ENCODE data around the gene RFXANK. TPM values are rescaled to one million over a fixed set of nuclear protein-coding genes. Genes with fewer than 3 reads are reported as not detected.
"Not testable (repeated sequence)": the region's sequence is repeated elsewhere in the genome, so short reads cannot be mapped to it uniquely, and the experiment has no call there.

The RFXANK gene, protein sequence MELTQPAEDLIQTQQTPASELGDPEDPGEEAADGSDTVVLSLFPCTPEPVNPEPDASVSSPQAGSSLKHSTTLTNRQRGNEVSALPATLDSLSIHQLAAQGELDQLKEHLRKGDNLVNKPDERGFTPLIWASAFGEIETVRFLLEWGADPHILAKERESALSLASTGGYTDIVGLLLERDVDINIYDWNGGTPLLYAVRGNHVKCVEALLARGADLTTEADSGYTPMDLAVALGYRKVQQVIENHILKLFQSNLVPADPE
- 100 to 1,000 TPM in 1 of 2 experiments, 10 to 100 TPM in 1; 82.5 to 104 TPM for total RNA-seq

DNA sequence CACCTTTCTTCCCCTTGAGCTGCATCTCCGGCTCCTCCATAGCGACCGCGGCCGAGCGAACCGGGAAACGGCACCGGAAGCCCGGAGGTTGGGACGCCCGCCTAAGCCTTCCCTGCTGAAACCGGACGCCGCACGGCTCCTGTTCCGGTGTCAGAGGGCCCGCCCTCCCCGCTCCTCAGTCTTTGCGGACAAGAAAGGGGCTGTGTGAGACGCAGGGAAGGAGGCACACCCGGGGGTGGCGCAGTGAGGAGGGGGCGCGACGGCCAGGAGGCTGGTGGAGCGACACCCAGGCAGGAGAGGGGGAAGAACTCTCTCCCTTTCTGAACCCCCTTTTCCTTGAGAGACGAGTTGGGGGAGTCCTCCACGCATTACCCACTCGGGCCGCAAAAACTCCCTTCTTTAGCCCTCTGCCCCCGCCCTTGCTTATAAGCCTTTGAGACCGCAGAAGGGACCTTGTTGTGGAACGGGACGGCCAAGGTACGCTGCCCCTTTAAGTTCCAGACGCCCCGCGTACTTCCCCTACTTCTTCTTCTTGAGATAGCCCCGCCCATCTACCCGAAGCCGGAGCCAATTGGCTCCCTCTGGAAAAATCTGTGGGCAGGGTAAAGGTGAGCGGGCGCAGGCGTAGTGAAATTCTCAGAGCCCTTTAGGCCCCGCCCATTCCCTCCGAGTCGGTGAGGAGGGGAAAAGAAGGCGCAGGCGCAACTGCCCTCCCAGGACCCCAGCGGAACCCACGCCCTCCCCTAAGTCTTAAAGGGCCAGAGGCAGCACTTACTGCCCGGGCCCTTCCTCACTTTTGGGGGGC, at the start of gene RFXANK, which contains the start of gene BORCS8:
TSS of gene RFXANK (plus strand) at position 181 of the 805 bp plus-strand sequence. CDS start 1,689 bp downstream, outside the sequence.
TSS of gene BORCS8 (minus strand) at position 75 of the 805 bp plus-strand sequence. CDS start at position 40, 35 bp downstream.
- Mint-ChIP-seq H3K4me3 (peak within 1 kb of the TSS; percentile 96), H3K9me3 (no peaks in the 10 kb centered on the region), H3K36me3 (ENCODE audit: low read depth) (peaks cover 16% of the 10 kb centered on the region), H3K4me1 (peaks cover 41% of the 10 kb centered on the region), H3K27me3 (no peaks in the 10 kb centered on the region), H3K27ac (peak within 1 kb of the TSS; percentile 100)
- POLR2A ChIA-PET = interaction anchor here (0.9 to 1.3 kb wide), 2 partner anchors 11 to 88 kb away, joined by 3 to 10 read pairs; partner anchors contain the start of gene NR2C2AP
- CTCF ChIA-PET = interaction anchor here (0.8 to 1.7 kb wide), 5 partner anchors 8 to 172 kb away, joined by 3 to 6 read pairs (median 4); partner anchors contain the start of gene NR2C2AP
- DNase-seq = peak; percentile 100

DNA sequence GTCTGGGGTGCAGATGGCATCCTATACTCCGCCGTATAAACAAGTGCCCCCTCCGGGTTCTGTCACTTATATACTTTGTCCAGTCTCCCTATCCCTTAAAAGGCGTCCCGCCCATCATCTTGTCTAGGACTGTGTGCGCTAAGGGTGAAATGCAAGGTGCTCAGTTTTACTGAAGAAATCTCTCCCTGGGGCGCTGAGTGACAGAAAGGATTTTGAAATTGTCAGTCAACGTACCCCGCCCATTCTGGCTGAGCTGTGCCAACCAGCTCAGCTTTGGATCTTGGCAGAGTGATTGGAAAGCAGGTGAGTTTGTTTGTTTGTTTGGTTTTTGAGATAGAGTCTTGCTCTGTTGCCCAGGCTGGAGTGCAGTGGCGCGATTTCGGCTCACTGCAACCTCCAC, 49.7 kb upstream of the RFXANK start:
- ChIA-PET CTCF (no interaction called here), POLR2A (no interaction called here)
- H3K27me3 Mint-ChIP-seq = no peaks in the 10 kb centered on the region
- no peak overlapping the region for H3K4me3 Mint-ChIP-seq
- no peaks in the 10 kb centered on the region for H3K36me3 Mint-ChIP-seq (ENCODE audit: low read depth)
- no peak overlapping the region for H3K27ac Mint-ChIP-seq
- H3K9me3 Mint-ChIP-seq = no peaks in the 10 kb centered on the region
- peaks cover 21% of the 10 kb centered on the region for H3K4me1 Mint-ChIP-seq
- no peak for DNase-seq

- H3K9me3 Mint-ChIP-seq = no peaks in the 10 kb centered on the region
- no peaks in the 10 kb centered on the region for H3K36me3 Mint-ChIP-seq (ENCODE audit: low read depth)
- no peak overlapping the region for H3K4me3 Mint-ChIP-seq
- ChIA-PET POLR2A (no interaction called here), CTCF (interaction anchor here (1.0 to 2.9 kb wide), 3 partner anchors 11 to 345 kb away, joined by 4 to 11 read pairs (median 6); no protein-coding TSS in a partner anchor)
- H3K4me1 Mint-ChIP-seq = no peaks in the 10 kb centered on the region
- no peak overlapping the region for H3K27ac Mint-ChIP-seq
- no peaks in the 10 kb centered on the region for H3K27me3 Mint-ChIP-seq
- DNase-seq = no peak
These were observed 46.8 kb upstream of the RFXANK start for GRCh38 chr19:19145281-19145680.

- Mint-ChIP-seq H3K4me1 (no peaks in the 10 kb centered on the region), H3K36me3 (ENCODE audit: low read depth) (no peaks in the 10 kb centered on the region), H3K4me3 (no peak overlapping the region), H3K27me3 (no peaks in the 10 kb centered on the region), H3K27ac (no peak overlapping the region), H3K9me3 (no peaks in the 10 kb centered on the region)
- ChIA-PET POLR2A (no interaction called here), CTCF (interaction anchor here (1.0 to 2.9 kb wide), 3 partner anchors 10 to 345 kb away, joined by 4 to 11 read pairs (median 6); no protein-coding TSS in a partner anchor)
- DNase-seq = peak; percentile 88
These were observed 46.1 kb upstream of the RFXANK start for GRCh38 chr19:19145684-19146608.

GRCh38 chr19:19146865-19147264, 45.2 kb upstream of the RFXANK start:
- ChIA-PET CTCF (interaction anchor here (2.1 to 2.9 kb wide), 2 partner anchors 10 to 28 kb away, joined by 9 to 11 read pairs; no protein-coding TSS in a partner anchor), POLR2A (no interaction called here)
- H3K9me3 Mint-ChIP-seq = no peaks in the 10 kb centered on the region
- no peaks in the 10 kb centered on the region for H3K27me3 Mint-ChIP-seq
- DNase-seq = no peak
- no peaks in the 10 kb centered on the region for H3K4me1 Mint-ChIP-seq
- H3K27ac Mint-ChIP-seq = no peak overlapping the region
- H3K4me3 Mint-ChIP-seq = no peak overlapping the region
- no peaks in the 10 kb centered on the region for H3K36me3 Mint-ChIP-seq (ENCODE audit: low read depth)

- no peak for DNase-seq
These were observed 44.7 kb upstream of the RFXANK start for GRCh38 chr19:19147344-19147743.

GRCh38 chr19:19148504-19148903, 43.6 kb upstream of the RFXANK start:
- DNase-seq; H3K27ac Mint-ChIP-seq; H3K4me3 Mint-ChIP-seq; H3K27me3 Mint-ChIP-seq; POLR2A ChIA-PET; H3K9me3 Mint-ChIP-seq; H3K36me3 Mint-ChIP-seq (ENCODE audit: low read depth); H3K4me1 Mint-ChIP-seq: not testable (repeated sequence)
- CTCF ChIA-PET = interaction anchor here (1.1 to 2.9 kb wide), 4 partner anchors 8 to 33 kb away, joined by 3 to 11 read pairs (median 6); no protein-coding TSS in a partner anchor

More at GRCh38 chr19:19147344-19147743, 44.7 kb upstream of the RFXANK start:
- H3K27me3 Mint-ChIP-seq = no peaks in the 10 kb centered on the region
- H3K36me3 Mint-ChIP-seq (ENCODE audit: low read depth) = no peaks in the 10 kb centered on the region
- H3K9me3 Mint-ChIP-seq = no peaks in the 10 kb centered on the region
- H3K4me1 Mint-ChIP-seq = no peaks in the 10 kb centered on the region
- ChIA-PET POLR2A (no interaction called here), CTCF (interaction anchor here (2.1 to 2.9 kb wide), 2 partner anchors 9 to 27 kb away, joined by 9 to 11 read pairs; no protein-coding TSS in a partner anchor)
- no peak overlapping the region for H3K27ac Mint-ChIP-seq
- H3K4me3 Mint-ChIP-seq = no peak overlapping the region

- Mint-ChIP-seq H3K27ac (peak overlapping the region; percentile 20), H3K4me1 (no peaks in the 10 kb centered on the region), H3K9me3 (no peaks in the 10 kb centered on the region), H3K4me3 (no peak overlapping the region), H3K27me3 (no peaks in the 10 kb centered on the region), H3K36me3 (ENCODE audit: low read depth) (no peaks in the 10 kb centered on the region)
- no peak for DNase-seq
- ChIA-PET POLR2A (interaction anchor here (0.6 kb wide), 1 partner anchor 8 kb away, joined by 4 read pairs; no protein-coding TSS in a partner anchor), CTCF (interaction anchor here (1.6 kb wide), 1 partner anchor 34 kb away, joined by 4 read pairs; no protein-coding TSS in a partner anchor)
These were observed 42.6 kb upstream of the RFXANK start for GRCh38 chr19:19149435-19149834.

DNA sequence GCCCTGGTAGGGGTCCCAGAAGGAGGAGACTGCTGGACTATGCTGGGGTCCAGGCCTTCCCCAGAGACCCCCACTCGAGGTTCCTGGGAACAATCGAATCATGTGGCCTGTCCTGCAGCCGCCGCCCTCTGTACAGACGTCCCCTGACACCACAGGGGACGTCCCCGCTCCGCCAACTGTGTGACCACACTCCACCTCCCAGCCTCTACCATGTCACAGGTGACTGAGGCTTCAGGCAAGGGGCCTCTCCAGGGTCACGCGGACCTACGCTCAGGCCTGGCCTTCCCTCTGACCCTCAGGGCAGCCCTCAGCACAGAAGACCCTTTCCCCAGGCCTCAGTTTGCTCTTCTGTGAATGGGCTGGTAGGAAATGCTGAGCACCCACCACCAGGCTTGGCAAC, 40.6 kb upstream of the RFXANK start:
- DNase-seq = no peak
- H3K27ac Mint-ChIP-seq = no peak overlapping the region
- no peak overlapping the region for H3K4me3 Mint-ChIP-seq
- CTCF ChIA-PET = no interaction called here
- no peaks in the 10 kb centered on the region for H3K9me3 Mint-ChIP-seq
- H3K27me3 Mint-ChIP-seq = no peaks in the 10 kb centered on the region
- H3K4me1 Mint-ChIP-seq = no peaks in the 10 kb centered on the region
- H3K36me3 Mint-ChIP-seq (ENCODE audit: low read depth) = peaks cover 4% of the 10 kb centered on the region
- POLR2A ChIA-PET = no interaction called here

DNA sequence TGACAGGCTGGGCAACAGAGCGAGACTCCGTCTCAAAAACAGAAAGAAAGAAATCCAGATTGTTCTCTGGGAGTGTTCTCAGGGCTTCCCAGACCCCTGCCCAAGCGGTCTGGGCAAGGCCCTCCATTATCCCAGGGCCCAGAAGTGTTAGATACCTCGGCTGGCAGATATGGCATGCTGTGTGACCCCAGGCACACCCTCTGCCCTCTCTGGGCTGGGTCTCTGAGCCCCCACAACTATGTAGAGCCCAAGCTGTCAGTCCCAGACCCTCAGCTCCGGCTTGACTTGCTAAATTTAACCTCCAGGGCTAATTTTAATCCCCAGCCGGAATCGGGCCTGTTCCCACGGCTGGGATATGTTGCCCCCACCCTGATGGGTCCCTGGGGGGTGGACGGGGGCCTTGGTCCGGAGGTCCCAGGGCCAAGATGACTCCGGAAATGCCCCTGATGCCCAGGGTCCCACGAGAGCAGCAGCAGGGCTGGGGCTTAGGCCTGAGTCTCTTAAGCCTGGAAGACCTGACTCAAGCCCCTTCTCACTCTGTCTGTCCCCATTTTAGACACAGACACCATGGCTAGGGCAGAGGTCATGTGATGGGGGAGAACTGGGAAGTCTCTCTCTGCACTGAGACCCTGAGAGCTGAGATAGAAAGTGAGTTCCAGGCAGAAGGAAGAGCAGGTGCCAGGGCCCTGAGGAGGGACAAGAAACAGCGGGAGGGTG, 39.2 kb upstream of the RFXANK start:
- Mint-ChIP-seq H3K27ac (no peak overlapping the region), H3K36me3 (ENCODE audit: low read depth) (peaks cover 4% of the 10 kb centered on the region), H3K9me3 (no peaks in the 10 kb centered on the region), H3K4me3 (no peak overlapping the region), H3K4me1 (no peaks in the 10 kb centered on the region), H3K27me3 (no peaks in the 10 kb centered on the region)
- ChIA-PET POLR2A (no interaction called here), CTCF (interaction anchor here (1.3 kb wide), 1 partner anchor 22 kb away, joined by 6 read pairs; no protein-coding TSS in a partner anchor)
- no peak for DNase-seq

GRCh38 chr19:19154768-19155494, 37.1 kb upstream of the RFXANK start:
- no peak overlapping the region for H3K4me3 Mint-ChIP-seq
- DNase-seq = no peak
- no peaks in the 10 kb centered on the region for H3K4me1 Mint-ChIP-seq
- no peaks in the 10 kb centered on the region for H3K9me3 Mint-ChIP-seq
- no peaks in the 10 kb centered on the region for H3K27me3 Mint-ChIP-seq
- ChIA-PET CTCF (interaction anchor here (3.0 kb wide), 1 partner anchor 8 kb away, joined by 11 read pairs; no protein-coding TSS in a partner anchor), POLR2A (no interaction called here)
- H3K27ac Mint-ChIP-seq = no peak overlapping the region
- peaks cover 4% of the 10 kb centered on the region for H3K36me3 Mint-ChIP-seq (ENCODE audit: low read depth)
